ENCODE results near the gene PTPRR. TPM values are rescaled to one million over a fixed set of nuclear protein-coding genes. Genes with fewer than 3 reads are reported as not detected.
"Not testable (repeated sequence)": the region's sequence is repeated elsewhere in the genome, so short reads cannot be mapped to it uniquely, and the experiment has no call there.

PTPRR gene
- total RNA-seq, 1 donor from 2014 or later, result not detected

- intact Hi-C loops (cut with micrococcal nuclease), result no loop called here
These were observed 170.6 kb downstream of the PTPRR start for GRCh38 chr12:70749931-70750330.

GRCh38 chr12:70748809-70749208, 171.7 kb downstream of the PTPRR start:
- intact Hi-C loops (cut with micrococcal nuclease), result no loop called here

- intact Hi-C loops (cut with micrococcal nuclease), result no loop called here
These were observed 172.9 kb downstream of the PTPRR start for GRCh38 chr12:70747445-70748260.

- intact Hi-C loops (cut with micrococcal nuclease), result no loop called here
These were observed 175.5 kb downstream of the PTPRR start for GRCh38 chr12:70745048-70745447.

- intact Hi-C loops (cut with micrococcal nuclease), result no loop called here
These were observed 176.4 kb downstream of the PTPRR start for GRCh38 chr12:70744178-70744577.

GRCh38 chr12:70741256-70741655, 179.3 kb downstream of the PTPRR start:
- intact Hi-C loops (cut with micrococcal nuclease), result no loop called here

- intact Hi-C loops (cut with micrococcal nuclease), result no loop called here
These were observed 180.8 kb downstream of the PTPRR start for GRCh38 chr12:70739756-70740155.

- intact Hi-C loops (cut with micrococcal nuclease), result no loop called here
These were observed 184.0 kb downstream of the PTPRR start for GRCh38 chr12:70736351-70737133.

GRCh38 chr12:70735197-70735596, 185.3 kb downstream of the PTPRR start:
- intact Hi-C loops (cut with micrococcal nuclease), result not testable (repeated sequence)

GRCh38 chr12:70733385-70733784, 187.2 kb downstream of the PTPRR start:
- intact Hi-C loops (cut with micrococcal nuclease), result loop anchor here (1.0 to 5.0 kb wide), 4 partner anchors 115 to 1014 kb away; no protein-coding TSS in a partner anchor

GRCh38 chr12:70732287-70732686, 188.3 kb downstream of the PTPRR start:
- intact Hi-C loops (cut with micrococcal nuclease), result loop anchor here (2.0 to 5.0 kb wide), 3 partner anchors 117 to 950 kb away; no protein-coding TSS in a partner anchor

- intact Hi-C loops (cut with micrococcal nuclease), result loop anchor here (1.0 to 5.0 kb wide), 5 partner anchors 140 to 948 kb away; no protein-coding TSS in a partner anchor
These were observed 189.8 kb downstream of the PTPRR start for GRCh38 chr12:70730675-70731180.

GRCh38 chr12:70724444-70724843, 196.1 kb downstream of the PTPRR start:
- intact Hi-C loops (cut with micrococcal nuclease), result no loop called here

- intact Hi-C loops (cut with micrococcal nuclease), result no loop called here
These were observed 197.8 kb downstream of the PTPRR start for GRCh38 chr12:70722584-70723343.

GRCh38 chr12:70721656-70722357, 198.7 kb downstream of the PTPRR start:
- intact Hi-C loops (cut with micrococcal nuclease), result loop anchor here (2.0 kb wide), 1 partner anchor 355 kb away; the partner anchor contains the start of gene KCNMB4

GRCh38 chr12:70721216-70721615, 199.3 kb downstream of the PTPRR start:
- intact Hi-C loops (cut with micrococcal nuclease), result loop anchor here (2.0 kb wide), 1 partner anchor 354 kb away; the partner anchor contains the start of gene KCNMB4

GRCh38 chr12:70719672-70720420, 200.7 kb downstream of the PTPRR start:
- intact Hi-C loops (cut with micrococcal nuclease), result loop anchor here (1.0 to 2.0 kb wide), 4 partner anchors 130 to 841 kb away; partner anchors contain the start of gene KCNMB4

- intact Hi-C loops (cut with micrococcal nuclease), result no loop called here
These were observed 201.5 kb downstream of the PTPRR start for GRCh38 chr12:70719071-70719470.

GRCh38 chr12:70711831-70712230, 208.7 kb downstream of the PTPRR start:
- intact Hi-C loops (cut with micrococcal nuclease), result no loop called here

- intact Hi-C loops (cut with micrococcal nuclease), result no loop called here
These were observed 211.5 kb downstream of the PTPRR start for GRCh38 chr12:70709022-70709421.
